GM19035 (cell line): ENCODE measurements around the gene RNF114.

Experiments
- ATAC-seq: cut with Tn5 transposase; IDR thresholded peaks from one replicate; pipeline ENCODE4 v1.9.1; 2021; ENCODE audit not compliant: unreplicated experiment

RNF114 gene

DNA sequence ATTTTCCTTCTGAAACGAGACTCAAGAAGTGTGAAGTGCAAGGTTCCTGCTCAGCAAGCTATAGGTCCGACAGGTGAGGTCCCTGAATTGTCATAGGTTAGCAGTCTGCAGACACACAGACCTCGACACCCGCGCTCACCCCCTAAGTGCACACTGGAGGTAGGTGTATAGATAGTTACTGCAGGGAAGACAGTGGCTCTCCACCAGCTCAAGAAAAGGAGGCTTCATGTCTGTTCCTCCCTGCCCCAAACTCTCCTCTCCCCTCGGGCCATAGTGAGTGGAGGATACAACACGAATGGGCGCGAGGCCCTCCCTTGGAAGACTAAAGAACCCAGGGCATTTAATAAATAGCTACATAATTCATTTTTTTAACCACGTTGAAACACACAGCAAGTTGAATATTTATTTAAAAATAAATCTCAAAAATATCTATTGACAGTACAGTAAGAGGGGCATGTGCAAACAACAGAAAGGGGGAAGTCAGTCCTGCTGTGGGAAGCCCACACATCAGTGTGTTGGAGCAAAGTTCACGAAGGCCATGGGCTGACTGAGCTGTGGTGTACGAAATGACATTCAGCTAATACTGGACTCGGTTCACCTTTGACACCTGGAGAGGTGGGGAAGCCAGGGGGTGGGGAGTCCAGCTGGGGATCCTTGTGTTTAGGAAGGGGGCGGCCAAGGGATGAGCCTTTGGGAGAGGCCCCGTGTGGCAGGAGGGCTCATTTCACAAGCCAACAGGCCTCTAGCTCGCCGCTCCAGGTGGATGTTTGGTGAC, 31.6 kb upstream of the RNF114 start:
- no peak for ATAC-seq

DNA sequence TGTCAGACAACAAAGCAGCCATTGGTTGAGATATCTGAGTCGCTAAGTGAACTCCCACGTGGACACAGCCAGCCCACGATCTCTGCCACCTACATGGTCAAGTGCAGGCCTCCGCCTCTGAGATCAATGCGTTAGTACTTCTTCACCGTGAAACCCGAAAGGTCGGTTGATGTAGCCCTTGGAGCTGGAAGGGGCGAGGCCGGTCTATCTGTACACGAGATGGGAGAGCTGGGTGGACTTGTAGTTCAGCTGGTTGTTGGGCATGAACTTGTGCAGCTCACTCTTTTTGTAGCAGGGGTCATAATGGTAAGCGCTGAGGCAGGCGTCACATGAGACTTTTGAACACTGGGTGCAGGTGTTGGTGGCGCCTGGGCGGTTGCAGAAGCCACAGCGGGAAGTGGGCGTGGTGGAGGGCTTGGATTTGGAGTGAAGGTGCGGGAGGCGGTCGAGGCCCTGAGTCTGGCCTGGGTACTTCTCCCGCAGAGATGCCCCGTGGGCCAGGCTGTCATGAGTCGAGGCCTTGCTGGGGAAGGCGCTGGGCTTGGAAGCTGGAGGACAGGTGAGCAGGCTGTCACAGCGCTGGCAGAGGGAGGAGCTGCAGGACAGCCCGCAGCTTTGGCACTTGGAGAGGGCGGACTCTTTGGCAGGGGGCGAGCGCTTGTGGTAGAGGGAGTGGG, 30.6 kb upstream of the RNF114 start:
- ATAC-seq = no peak

GRCh38 chr20:49906101-49906604, 30.0 kb upstream of the RNF114 start:
- no peak for ATAC-seq

GRCh38 chr20:49906615-49907154, 29.5 kb upstream of the RNF114 start:
- no peak for ATAC-seq

- no peak for ATAC-seq
Observed at GRCh38 chr20:49907405-49908257, 28.6 kb upstream of the RNF114 start.

- no peak for ATAC-seq
Observed at GRCh38 chr20:49908258-49908565, 28.0 kb upstream of the RNF114 start.

DNA sequence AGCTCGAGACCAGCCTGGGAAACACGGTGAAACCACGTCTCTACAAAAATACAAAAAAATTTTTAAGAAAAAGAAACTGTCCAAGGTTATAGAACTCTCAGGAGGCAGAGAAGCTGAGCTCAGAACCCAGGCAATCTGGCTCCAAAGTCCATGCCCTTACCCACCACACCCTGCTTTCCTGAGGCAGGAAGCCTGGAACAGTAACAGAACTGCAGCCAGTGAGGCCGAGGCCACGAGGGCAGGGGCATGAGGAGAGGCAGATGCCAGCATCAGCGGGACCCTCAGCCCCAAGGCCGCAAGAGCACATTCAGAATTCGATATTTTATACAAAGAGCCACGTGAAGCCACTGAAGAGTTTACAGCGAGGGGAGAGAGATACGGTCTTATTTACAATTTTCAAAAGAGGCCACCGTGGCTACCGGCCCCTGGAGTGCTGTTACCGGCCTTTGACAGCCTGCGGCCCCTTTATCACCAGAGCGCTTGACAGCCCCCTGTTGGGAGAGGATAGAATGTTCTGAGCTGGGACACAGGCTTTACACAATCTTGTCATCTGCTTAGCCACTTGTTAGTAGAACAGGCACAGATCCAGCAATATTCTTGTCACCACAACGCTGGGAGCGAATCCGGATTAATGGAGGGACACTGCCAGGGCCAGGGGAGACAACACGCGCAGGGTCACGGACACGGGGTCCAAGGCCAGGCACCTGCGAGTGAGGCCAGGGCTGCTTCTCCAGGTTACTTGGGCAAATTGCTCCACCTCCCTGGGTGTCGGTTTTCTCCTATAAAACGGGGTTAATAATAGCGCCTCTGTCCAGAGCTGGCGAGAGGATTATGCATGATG, 26.5 kb upstream of the RNF114 start:
- ATAC-seq = no peak

- ATAC-seq = no peak
Observed at GRCh38 chr20:49910340-49910706, 25.9 kb upstream of the RNF114 start.

DNA sequence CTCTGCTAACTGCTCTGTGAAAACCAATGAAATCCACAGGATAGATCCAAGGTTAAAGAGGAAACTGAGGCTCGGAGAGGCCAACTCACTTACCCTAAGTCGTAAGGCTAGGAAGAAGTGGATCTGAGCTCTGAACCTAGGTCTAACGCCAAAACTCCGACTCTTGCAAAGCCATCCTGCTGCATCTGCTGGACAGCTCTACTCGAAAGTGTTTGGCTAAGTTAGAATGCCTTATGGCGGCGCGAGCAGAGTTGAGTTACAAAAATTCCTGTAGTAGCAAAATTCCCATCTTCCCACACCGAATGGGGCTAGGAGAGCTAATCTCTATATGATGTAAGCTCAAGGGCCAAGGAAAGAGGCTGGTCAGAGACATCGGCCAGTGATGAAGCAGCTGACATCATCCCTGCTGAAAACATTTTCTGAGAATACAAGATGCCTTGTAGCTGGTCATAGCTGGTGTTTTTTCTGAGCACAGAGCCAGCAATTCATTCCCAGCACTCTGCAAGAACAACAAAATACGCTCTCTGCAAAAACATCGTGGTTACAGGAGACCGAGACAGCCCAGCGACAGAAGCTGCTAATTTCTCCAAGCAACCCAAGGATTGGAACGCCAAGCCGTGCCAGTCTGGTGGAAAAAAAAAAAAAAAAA, 22.7 kb upstream of the RNF114 start:
- no peak for ATAC-seq

DNA sequence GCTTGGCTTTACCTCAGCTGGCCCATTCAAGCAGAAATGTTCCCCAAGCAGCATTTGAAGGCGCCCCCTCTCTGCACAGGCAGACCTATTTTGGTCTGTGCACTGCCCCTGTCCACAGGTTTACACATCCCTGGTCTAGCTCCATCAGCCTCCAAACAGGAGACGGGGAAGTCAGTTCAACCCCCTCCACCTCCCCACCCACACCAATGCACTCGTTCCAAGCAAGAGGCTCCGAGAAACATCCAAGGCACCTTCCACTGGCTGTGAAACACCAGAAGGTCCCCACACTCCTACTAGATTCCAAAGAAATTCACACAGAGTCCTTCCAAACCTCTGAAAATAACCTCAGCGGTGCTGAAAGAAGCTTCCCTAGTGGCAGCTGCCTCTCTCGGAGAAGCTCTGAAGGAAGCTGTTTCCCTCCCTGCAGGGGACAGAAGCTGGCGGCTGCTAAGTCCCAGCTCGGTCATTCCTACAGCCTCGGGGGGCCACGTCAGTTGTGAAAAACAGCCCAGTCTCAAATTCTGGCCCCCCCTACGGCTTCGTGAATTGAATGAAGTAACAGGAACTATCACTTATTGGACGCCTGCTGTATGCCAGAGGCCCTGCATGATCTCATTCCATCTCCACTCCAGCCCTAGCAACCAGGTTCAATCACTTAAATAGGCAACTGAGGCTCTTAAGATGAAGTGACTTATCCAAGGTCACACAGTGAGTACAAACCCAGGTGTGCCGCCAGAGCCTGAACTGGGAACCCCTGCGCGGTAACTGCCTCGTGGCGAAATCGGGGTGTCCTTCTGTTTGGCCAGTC, 21.7 kb upstream of the RNF114 start:
- ATAC-seq = no peak

GRCh38 chr20:49915118-49915379, 21.1 kb upstream of the RNF114 start:
- peak; percentile 21 for ATAC-seq

GRCh38 chr20:49915380-49916145, 20.6 kb upstream of the RNF114 start, which contains the start of gene SPATA2:
Gene SPATA2, minus strand, starts transcription at chr20:49915529. Its CDS starts 7,039 bp downstream, at chr20:49908490.
- ATAC-seq = peak; percentile 83

GRCh38 chr20:49916146-49917002, 19.8 kb upstream of the RNF114 start:
- ATAC-seq = no peak

- no peak for ATAC-seq
Observed at GRCh38 chr20:49918446-49918845, 17.8 kb upstream of the RNF114 start.

DNA sequence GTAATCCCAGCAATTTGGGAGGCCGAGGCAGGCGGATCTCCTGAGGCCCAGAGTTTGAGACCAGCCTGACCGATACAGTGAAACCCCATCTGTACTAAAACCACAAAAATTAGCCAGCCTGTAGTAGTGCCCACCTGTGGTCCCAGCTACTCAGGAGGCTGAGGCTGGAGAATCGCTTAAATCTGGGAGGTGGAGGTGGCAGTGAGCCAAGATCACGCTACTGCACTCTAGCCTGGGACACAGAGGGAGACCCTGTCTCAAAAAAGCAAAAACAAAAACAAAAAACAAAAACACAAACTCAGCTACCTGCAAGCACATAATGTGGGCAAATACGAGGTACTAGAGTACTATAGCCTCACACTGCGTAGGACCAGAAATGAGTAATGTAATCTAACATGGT, 17.2 kb upstream of the RNF114 start:
- ATAC-seq = no peak

DNA sequence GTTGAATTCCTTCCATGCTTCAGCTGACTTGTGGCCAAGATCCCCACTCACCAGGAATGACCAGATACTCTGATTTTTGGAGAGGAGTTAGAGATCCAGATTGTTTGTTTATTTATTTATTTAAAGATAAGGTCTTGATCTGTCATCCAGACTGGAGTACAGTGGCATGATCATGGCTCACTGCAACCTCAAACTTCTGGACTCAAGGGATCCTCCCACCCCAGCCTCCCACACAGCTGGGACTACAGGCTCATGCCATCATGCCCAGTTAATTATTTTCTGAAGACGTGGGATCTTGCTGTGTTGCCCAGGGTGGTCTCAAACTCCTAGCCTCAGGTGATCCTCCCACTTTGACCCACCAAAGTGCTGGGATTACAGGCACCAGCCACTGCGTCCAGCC, 16.7 kb upstream of the RNF114 start:
- no peak for ATAC-seq

DNA sequence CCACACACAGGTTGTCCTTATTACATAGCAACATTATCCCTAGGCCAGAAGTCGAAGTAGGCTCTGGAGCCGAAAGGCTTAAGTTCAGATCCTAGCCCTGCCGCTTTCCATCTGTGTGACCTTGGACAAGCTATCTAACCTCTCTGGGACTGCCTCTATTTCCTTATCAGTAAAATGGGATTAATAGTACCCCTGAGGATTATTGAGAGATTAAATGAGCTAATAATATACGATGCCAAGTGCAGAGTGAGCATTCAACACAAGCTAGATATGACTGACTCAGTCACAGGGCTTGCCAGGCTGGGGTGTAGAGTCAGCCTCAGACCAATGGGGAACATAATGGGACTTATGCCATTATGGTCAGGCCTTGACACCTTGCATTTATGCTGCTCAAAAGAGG, 11.9 kb upstream of the RNF114 start:
- ATAC-seq = no peak
